GM12878 (cell line): ENCODE results near the gene STPG3. TPM values are rescaled to one million over a fixed set of nuclear protein-coding genes. Genes with fewer than 3 reads are reported as not detected.

ENCODE experiments used
- ATAC-seq: fragments of 200-7000 bp; cut with Tn5 transposase; 3 replicates; pipeline ENCODE4 v1.9.1; 2020; ENCODE audit warnings: mild to moderate bottlenecking, moderate library complexity
- BruUV-seq: library from RNA; stranded (reverse); fragments of 400-500 nt; replicated peaks from 2 replicates; lab custom pipeline; 2021; lab: Mats Ljungman, UMichigan
- CTCF ChIA-PET: fragments of 300-600 bp; sonication (Branson Sonifier 250); formaldehyde crosslinking; extraction: SDS; loops from one replicate; lab custom pipeline; 2021; ENCODE audit warnings: inconsistent platforms; lab: Yijun Ruan, JAX
- POLR2A ChIA-PET: fragments of 350-600 bp; formaldehyde crosslinking; extraction: SDS; loops from one replicate; lab custom pipeline; 2021; ENCODE audit warnings: inconsistent platforms; lab: Charles Lee
- RAD21 ChIA-PET: fragments of 300-600 bp; sonication (Branson Sonifier 250); formaldehyde crosslinking; loops from one replicate; lab custom pipeline; 2023; ENCODE audit warnings: antibody characterized with exemption; ENCODE audit not compliant: unreplicated experiment; lab: Charles Lee
- SMC1A ChIA-PET: fragments of 300-600 bp; sonication (Branson Sonifier 250); formaldehyde crosslinking; loops from one replicate; lab custom pipeline; 2023; ENCODE audit not compliant: unreplicated experiment, uncharacterized antibody; lab: Charles Lee
- DNase-seq: peaks from one replicate; pipeline ENCODE4 v3.0.0-alpha.2; 2011; ENCODE audit warnings: low read depth, low spot score
- FAIRE-seq: peaks from 3 replicates; lab custom pipeline; 2011; peaks lifted over from hg19 to GRCh38; lab: Jason Lieb, UNC
- H2AFZ ChIP-seq: 2 replicates; pipeline ENCODE4 v1.6.0; 2011; ENCODE audit warnings: low read depth, low read length, control low read depth; ENCODE audit not compliant: control insufficient read depth
- H3K27ac ChIP-seq: 2 replicates; pipeline ENCODE4 v1.5.1; 2011; ENCODE audit warnings: control low read depth; ENCODE audit not compliant: control insufficient read depth, insufficient read depth
- H3K27me3 ChIP-seq, 2 experiments: replicated peaks in 1 of 2; 2 replicates each; pipeline versions ENCODE4 v1.6.0 to v1.6.1; 2011; ENCODE audit warnings: low read length in 1 of 2; ENCODE audit not compliant: control insufficient read depth in 2 of 2, insufficient read depth in 2 of 2
- H3K36me3 ChIP-seq, 2 experiments: 2 replicates each; pipeline ENCODE4 v1.5.1; 2011; ENCODE audit warnings: low read length in 1 of 2; ENCODE audit not compliant: control insufficient read depth in 2 of 2, insufficient read depth in 2 of 2
- H3K4me1 ChIP-seq: 2 replicates; pipeline ENCODE4 v1.6.1; 2011; ENCODE audit warnings: mild to moderate bottlenecking, low read length, moderate library complexity, mixed read lengths; ENCODE audit not compliant: control insufficient read depth, insufficient read depth
- H3K4me2 ChIP-seq: 2 replicates; pipeline ENCODE4 v1.6.0; 2011; ENCODE audit warnings: control low read depth; ENCODE audit not compliant: control insufficient read depth, insufficient read depth
- H3K4me3 ChIP-seq: fragments of 200-600 bp; sonication (generic); 2 replicates; pipeline ENCODE4 v1.5.1; 2016
- H3K79me2 ChIP-seq: 2 replicates; pipeline ENCODE4 v1.6.0; 2011; ENCODE audit warnings: low read length; ENCODE audit not compliant: control insufficient read depth, insufficient read depth
- H3K9ac ChIP-seq: 2 replicates; pipeline ENCODE4 v1.8.0; 2011; ENCODE audit warnings: low read length, control low read depth, mixed read lengths; ENCODE audit not compliant: control insufficient read depth, insufficient read depth
- H3K9me3 ChIP-seq: replicated peaks from 3 replicates; pipeline ENCODE4 v1.5.1; 2011; ENCODE audit warnings: mild to moderate bottlenecking, low read length; ENCODE audit not compliant: control insufficient read depth, insufficient read depth
- H4K20me1 ChIP-seq: 2 replicates; pipeline ENCODE4 v1.6.0; 2011; ENCODE audit not compliant: control insufficient read depth, insufficient read depth
- BCL11A ChIP-seq: IDR thresholded peaks from 2 replicates; pipeline ENCODE4 v1.6.1; 2011; ENCODE audit warnings: low read depth, low read length
- IKZF1 ChIP-seq: fragments of 450-650 bp; conservative IDR thresholded peaks from 2 replicates; pipeline ENCODE4 v1.6.1; 2017; ENCODE audit warnings: antibody characterized with exemption, mild to moderate bottlenecking
- MTA2 ChIP-seq: fragments of 450-650 bp; IDR thresholded peaks from 2 replicates; pipeline ENCODE4 v1.6.1; 2016; ENCODE audit warnings: low read depth, mild to moderate bottlenecking, moderate library complexity
- SP1 ChIP-seq: IDR thresholded peaks from one replicate; pipeline ENCODE4 v1.6.1; 2011; ENCODE audit warnings: low read depth, low read length
- USF1 ChIP-seq: IDR thresholded peaks from 2 replicates; pipeline ENCODE4 v1.6.1; 2011; ENCODE audit warnings: borderline replicate concordance, low read depth, mild to moderate bottlenecking, moderate library complexity, mixed read lengths, low read length; ENCODE audit not compliant: insufficient read depth; ENCODE audit errors: extremely low read length
- YBX1 ChIP-seq: fragments of 450-650 bp; IDR thresholded peaks from 2 replicates; pipeline ENCODE4 v1.6.1; 2016; ENCODE audit warnings: antibody characterized with exemption
- WGBS: methylation state at CpG from one replicate; pipeline ENCODE4 v1.1.6; 2016; ENCODE audit warnings: low lambda C conversion rate; ENCODE audit not compliant: insufficient replicate concordance, insufficient coverage; ENCODE audit errors: missing lambda C conversion rate; 5-methylcytosine and 5-hydroxymethylcytosine counted together
- in situ Hi-C: fragments of 300-500 bp; cut with MboI; formaldehyde crosslinking; loops from 9 replicates; pipeline ENCODE4 v1.14.3; 2018; ENCODE audit warnings: mixed read lengths
- intact Hi-C: fragments of 100-400 bp; cut with micrococcal nuclease; formaldehyde crosslinking; loops from one replicate; pipeline ENCODE4 v1.14.2; 2022; ENCODE audit not compliant: unreplicated experiment
- polyA plus RNA-seq, 11 experiments: library from polyadenylated mRNA; depleted of rRNA in 4 of 11; unstranded in 6 of 11; stranded (reverse) in 5 of 11; fragments of >200 nt; fragmentation: Nextera tagmentation in 4 of 11; fragmentation: Illumina TruSeq in 1 of 11; extraction: Ambion mirVana in 4 of 11; extraction: Trizol in 1 of 11; gene quantifications; 1 replicate in 1 of 11; 2 replicates in 10 of 11; pipeline versions ENCODE4 v1.2.1 to v1.2.3, GENCODE V29; 2011 to 2016; ENCODE audit warnings: inconsistent platforms in 2 of 11, missing spikeins in 2 of 11, low read depth in 1 of 11
- total RNA-seq, 4 experiments: library from RNA; depleted of rRNA in 3 of 4; stranded (reverse); fragments of >200 nt in 3 of 4; fragmentation: Illumina TruSeq in 1 of 4; extraction: Trizol in 1 of 4; gene quantifications; 2 replicates each; pipeline versions ENCODE4 v1.2.1 to v1.2.3, GENCODE V29; 2013 to 2021
- TF ChIP-seq, protein P1 (sequence below): IDR thresholded peaks from 2 replicates; pipeline ENCODE4 v1.6.1; 2012; ENCODE audit warnings: low read length, inconsistent platforms
- TF ChIP-seq, protein P2 (sequence below): fragments of 450-650 bp; IDR thresholded peaks from 2 replicates; pipeline ENCODE4 v1.6.1; 2017; ENCODE audit warnings: mild to moderate bottlenecking, low read depth, inconsistent platforms; ENCODE audit not compliant: poor library complexity, severe bottlenecking
- TF ChIP-seq, protein P3 (sequence below): fragments of 450-650 bp; IDR thresholded peaks from 2 replicates; pipeline ENCODE4 v1.6.1; 2018; ENCODE audit warnings: borderline replicate concordance, mild to moderate bottlenecking; ENCODE audit not compliant: partially characterized antibody
- TF ChIP-seq, protein P4 (sequence below): fragments of 450-650 bp; IDR thresholded peaks from 2 replicates; pipeline ENCODE4 v1.6.1; 2017; ENCODE audit warnings: mild to moderate bottlenecking, moderate library complexity

Gene STPG3
- total and polyA plus RNA-seq, 10 of the 15 experiments (the other 5 are each of a cell fraction or from before 2014, with no cell fraction given), result not detected

GRCh38 chr9:137247135-137247915 lies 3.8 kb upstream of the STPG3 start:
- ChIA-PET RAD21 (no interaction called here), POLR2A (no interaction called here)
- no peak for FAIRE-seq
- no peak for TF ChIP-seq BCL11A
- TF ChIP-seq MTA2, result no peak
- TF ChIP-seq USF1, result no peak
- TF ChIP-seq, protein P1, sequence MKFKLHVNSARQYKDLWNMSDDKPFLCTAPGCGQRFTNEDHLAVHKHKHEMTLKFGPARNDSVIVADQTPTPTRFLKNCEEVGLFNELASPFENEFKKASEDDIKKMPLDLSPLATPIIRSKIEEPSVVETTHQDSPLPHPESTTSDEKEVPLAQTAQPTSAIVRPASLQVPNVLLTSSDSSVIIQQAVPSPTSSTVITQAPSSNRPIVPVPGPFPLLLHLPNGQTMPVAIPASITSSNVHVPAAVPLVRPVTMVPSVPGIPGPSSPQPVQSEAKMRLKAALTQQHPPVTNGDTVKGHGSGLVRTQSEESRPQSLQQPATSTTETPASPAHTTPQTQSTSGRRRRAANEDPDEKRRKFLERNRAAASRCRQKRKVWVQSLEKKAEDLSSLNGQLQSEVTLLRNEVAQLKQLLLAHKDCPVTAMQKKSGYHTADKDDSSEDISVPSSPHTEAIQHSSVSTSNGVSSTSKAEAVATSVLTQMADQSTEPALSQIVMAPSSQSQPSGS, result no peak
- no peak for TF ChIP-seq YBX1
- TF ChIP-seq, protein P2, sequence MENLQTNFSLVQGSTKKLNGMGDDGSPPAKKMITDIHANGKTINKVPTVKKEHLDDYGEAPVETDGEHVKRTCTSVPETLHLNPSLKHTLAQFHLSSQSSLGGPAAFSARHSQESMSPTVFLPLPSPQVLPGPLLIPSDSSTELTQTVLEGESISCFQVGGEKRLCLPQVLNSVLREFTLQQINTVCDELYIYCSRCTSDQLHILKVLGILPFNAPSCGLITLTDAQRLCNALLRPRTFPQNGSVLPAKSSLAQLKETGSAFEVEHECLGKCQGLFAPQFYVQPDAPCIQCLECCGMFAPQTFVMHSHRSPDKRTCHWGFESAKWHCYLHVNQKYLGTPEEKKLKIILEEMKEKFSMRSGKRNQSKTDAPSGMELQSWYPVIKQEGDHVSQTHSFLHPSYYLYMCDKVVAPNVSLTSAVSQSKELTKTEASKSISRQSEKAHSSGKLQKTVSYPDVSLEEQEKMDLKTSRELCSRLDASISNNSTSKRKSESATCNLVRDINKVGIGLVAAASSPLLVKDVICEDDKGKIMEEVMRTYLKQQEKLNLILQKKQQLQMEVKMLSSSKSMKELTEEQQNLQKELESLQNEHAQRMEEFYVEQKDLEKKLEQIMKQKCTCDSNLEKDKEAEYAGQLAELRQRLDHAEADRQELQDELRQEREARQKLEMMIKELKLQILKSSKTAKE, result no peak
- TF ChIP-seq, protein P3, sequence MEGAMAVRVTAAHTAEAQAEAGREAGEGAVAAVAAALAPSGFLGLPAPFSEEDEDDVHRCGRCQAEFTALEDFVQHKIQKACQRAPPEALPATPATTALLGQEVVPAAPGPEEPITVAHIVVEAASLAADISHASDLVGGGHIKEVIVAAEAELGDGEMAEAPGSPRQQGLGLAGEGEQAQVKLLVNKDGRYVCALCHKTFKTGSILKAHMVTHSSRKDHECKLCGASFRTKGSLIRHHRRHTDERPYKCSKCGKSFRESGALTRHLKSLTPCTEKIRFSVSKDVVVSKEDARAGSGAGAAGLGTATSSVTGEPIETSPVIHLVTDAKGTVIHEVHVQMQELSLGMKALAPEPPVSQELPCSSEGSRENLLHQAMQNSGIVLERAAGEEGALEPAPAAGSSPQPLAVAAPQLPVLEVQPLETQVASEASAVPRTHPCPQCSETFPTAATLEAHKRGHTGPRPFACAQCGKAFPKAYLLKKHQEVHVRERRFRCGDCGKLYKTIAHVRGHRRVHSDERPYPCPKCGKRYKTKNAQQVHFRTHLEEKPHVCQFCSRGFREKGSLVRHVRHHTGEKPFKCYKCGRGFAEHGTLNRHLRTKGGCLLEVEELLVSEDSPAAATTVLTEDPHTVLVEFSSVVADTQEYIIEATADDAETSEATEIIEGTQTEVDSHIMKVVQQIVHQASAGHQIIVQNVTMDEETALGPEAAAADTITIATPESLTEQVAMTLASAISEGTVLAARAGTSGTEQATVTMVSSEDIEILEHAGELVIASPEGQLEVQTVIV, result no peak
- no peak for TF ChIP-seq SP1
- no peak for TF ChIP-seq IKZF1
- TF ChIP-seq, protein P4, sequence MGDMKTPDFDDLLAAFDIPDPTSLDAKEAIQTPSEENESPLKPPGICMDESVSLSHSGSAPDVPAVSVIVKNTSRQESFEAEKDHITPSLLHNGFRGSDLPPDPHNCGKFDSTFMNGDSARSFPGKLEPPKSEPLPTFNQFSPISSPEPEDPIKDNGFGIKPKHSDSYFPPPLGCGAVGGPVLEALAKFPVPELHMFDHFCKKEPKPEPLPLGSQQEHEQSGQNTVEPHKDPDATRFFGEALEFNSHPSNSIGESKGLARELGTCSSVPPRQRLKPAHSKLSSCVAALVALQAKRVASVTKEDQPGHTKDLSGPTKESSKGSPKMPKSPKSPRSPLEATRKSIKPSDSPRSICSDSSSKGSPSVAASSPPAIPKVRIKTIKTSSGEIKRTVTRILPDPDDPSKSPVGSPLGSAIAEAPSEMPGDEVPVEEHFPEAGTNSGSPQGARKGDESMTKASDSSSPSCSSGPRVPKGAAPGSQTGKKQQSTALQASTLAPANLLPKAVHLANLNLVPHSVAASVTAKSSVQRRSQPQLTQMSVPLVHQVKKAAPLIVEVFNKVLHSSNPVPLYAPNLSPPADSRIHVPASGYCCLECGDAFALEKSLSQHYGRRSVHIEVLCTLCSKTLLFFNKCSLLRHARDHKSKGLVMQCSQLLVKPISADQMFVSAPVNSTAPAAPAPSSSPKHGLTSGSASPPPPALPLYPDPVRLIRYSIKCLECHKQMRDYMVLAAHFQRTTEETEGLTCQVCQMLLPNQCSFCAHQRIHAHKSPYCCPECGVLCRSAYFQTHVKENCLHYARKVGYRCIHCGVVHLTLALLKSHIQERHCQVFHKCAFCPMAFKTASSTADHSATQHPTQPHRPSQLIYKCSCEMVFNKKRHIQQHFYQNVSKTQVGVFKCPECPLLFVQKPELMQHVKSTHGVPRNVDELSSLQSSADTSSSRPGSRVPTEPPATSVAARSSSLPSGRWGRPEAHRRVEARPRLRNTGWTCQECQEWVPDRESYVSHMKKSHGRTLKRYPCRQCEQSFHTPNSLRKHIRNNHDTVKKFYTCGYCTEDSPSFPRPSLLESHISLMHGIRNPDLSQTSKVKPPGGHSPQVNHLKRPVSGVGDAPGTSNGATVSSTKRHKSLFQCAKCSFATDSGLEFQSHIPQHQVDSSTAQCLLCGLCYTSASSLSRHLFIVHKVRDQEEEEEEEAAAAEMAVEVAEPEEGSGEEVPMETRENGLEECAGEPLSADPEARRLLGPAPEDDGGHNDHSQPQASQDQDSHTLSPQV, result no peak

More at GRCh38 chr9:137247135-137247915, 3.8 kb upstream of the STPG3 start:
- ATAC-seq (no peak), DNase-seq (no peak)
- peaks cover 8 to 12% of the 10 kb centered on the region in 2 experiments for H3K36me3 ChIP-seq
- H3K4me2 ChIP-seq, result no peak overlapping the region
- BruUV-seq, result no TSS peak
- WGBS, result 83% methylated on average over 20 of the region's 20 CpGs
- intact Hi-C loops (no loop called here), in situ Hi-C loops (no loop called here)
- no peak overlapping the region for H3K4me3 ChIP-seq
- H3K27ac ChIP-seq, result no peak overlapping the region
- ChIA-PET CTCF (no interaction called here), SMC1A (no interaction called here)
- peaks cover under 1% of the 10 kb centered on the region; the same call in 1 of the 2 replicates for H4K20me1 ChIP-seq
- H3K4me1 ChIP-seq, result peaks cover 20% of the 10 kb centered on the region
- H3K9me3 ChIP-seq, result no peaks in the 10 kb centered on the region
- no peaks in the 10 kb centered on the region for H3K27me3 ChIP-seq
- no peak overlapping the region for H3K9ac ChIP-seq
- H2AFZ ChIP-seq, result no peak overlapping the region
- H3K79me2 ChIP-seq, result peaks cover 13% of the 10 kb centered on the region
